Lung (tissue), 12 donors: Measurements from ENCODE around the gene CT47A1. TPM values are rescaled to one million over a fixed set of nuclear protein-coding genes. Genes with fewer than 3 reads are reported as not detected.
"Not testable (repeated sequence)": the region's sequence is repeated elsewhere in the genome, so short reads cannot be mapped to it uniquely, and the experiment has no call there.

ENCODE experiments used
- ATAC-seq: fragments of 200-7000 bp; cut with Tn5 transposase; one replicate; pipeline ENCODE4 v1.9.1; 2020; ENCODE audit warnings: moderate number of reproducible peaks; ENCODE audit not compliant: insufficient read depth, low FRiP score
- DNase-seq, 3 donors: peaks; one replicate each; pipeline ENCODE4 v3.0.0-alpha.2; 2013 to 2017
- H3K27ac ChIP-seq, 2 donors: one replicate each; pipeline ENCODE4 v1.5.1; 2013; ENCODE audit warnings: mild to moderate bottlenecking in 2 of 2, moderate library complexity in 2 of 2, control low read depth in 1 of 2, inconsistent platforms in 1 of 2, low read depth in 1 of 2, low read length in 1 of 2
- H3K27me3 ChIP-seq, 3 donors: one replicate each; pipeline ENCODE4 v1.5.1; 2013; ENCODE audit warnings: low read length in 2 of 3; ENCODE audit not compliant: control insufficient read depth in 3 of 3, insufficient read depth in 3 of 3
- H3K36me3 ChIP-seq, 4 donors: one replicate each; pipeline ENCODE4 v1.5.1; 2013; ENCODE audit warnings: low read length in 4 of 4, mild to moderate bottlenecking in 1 of 4, moderate library complexity in 1 of 4; ENCODE audit not compliant: control insufficient read depth in 4 of 4, insufficient read depth in 4 of 4
- H3K4me1 ChIP-seq, 5 donors: one replicate each; pipeline ENCODE4 v1.5.1; 2013; ENCODE audit warnings: low read length in 5 of 5, mild to moderate bottlenecking in 2 of 5, moderate library complexity in 1 of 5; ENCODE audit not compliant: control insufficient read depth in 5 of 5, insufficient read depth in 5 of 5
- H3K4me3 ChIP-seq: one replicate; pipeline ENCODE4 v1.5.1; 2013; ENCODE audit warnings: mild to moderate bottlenecking, control low read depth, moderate library complexity
- H3K9ac ChIP-seq, 2 donors: one replicate each; pipeline ENCODE4 v1.5.1; 2013; ENCODE audit warnings: low read length in 2 of 2, control low read depth in 1 of 2; ENCODE audit not compliant: insufficient read depth in 1 of 2
- H3K9me3 ChIP-seq, 4 donors: one replicate each; pipeline ENCODE4 v1.5.1; 2013; ENCODE audit warnings: low read length in 3 of 4, mild to moderate bottlenecking in 1 of 4, moderate library complexity in 1 of 4; ENCODE audit not compliant: control insufficient read depth in 4 of 4, insufficient read depth in 3 of 4
- WGBS, 2 donors: extraction: QIAGEN DNeasy Blood & Tissue Kit; methylation state at CpG; one replicate each; pipeline ENCODE4 v1.1.7; 2013; 5-methylcytosine and 5-hydroxymethylcytosine counted together
- polyA plus RNA-seq, 2 donors: library from polyadenylated mRNA; stranded (reverse); fragments of 200-250 nt; gene quantifications; one replicate each; pipeline ENCODE4 v1.2.1, GENCODE V29; 2013
- total RNA-seq, 2 donors: library from RNA; depleted of rRNA in 1 of 2; stranded (reverse); fragments of >200 nt in 1 of 2; gene quantifications; one replicate each; pipeline ENCODE4 v1.2.1, GENCODE V29; 2014 to 2021
- TF ChIP-seq, protein P1 (sequence below): IDR thresholded peaks from 2 replicates; pipeline ENCODE4 v1.5.1; 2012; ENCODE audit warnings: mild to moderate bottlenecking; ENCODE audit errors: control extremely low read depth, extremely low read depth
- donor health status: control.
- donor health status: control.
- donor health status: Bipolar disorder and iron deficiency.
- donor health status: healthy.
- donor health status: DM: yes; HTN: yes; CAD: no.

The CT47A1 gene
- total and polyA plus RNA-seq, 4 donors = not detected

DNA sequence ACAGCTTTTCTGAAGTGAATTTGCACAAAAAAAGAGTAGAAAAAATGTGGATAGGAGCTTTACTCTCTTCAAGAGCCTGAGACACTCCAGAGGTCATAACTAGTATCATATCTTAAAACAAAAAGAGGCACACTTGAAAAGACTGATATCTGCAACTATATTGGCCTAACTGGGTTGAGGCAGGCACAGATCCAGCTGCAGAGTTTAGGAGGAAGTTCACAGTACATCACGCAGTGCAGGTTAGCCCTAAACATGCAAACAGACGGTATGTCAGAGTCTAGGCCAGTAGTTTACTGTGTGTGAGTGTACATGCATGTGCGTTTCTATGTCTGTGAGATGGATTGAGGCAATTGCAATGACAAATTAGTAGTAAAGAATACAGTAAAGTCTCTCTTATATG lies 24.2 kb upstream of the CT47A1 start:
- ATAC-seq = no peak

DNA sequence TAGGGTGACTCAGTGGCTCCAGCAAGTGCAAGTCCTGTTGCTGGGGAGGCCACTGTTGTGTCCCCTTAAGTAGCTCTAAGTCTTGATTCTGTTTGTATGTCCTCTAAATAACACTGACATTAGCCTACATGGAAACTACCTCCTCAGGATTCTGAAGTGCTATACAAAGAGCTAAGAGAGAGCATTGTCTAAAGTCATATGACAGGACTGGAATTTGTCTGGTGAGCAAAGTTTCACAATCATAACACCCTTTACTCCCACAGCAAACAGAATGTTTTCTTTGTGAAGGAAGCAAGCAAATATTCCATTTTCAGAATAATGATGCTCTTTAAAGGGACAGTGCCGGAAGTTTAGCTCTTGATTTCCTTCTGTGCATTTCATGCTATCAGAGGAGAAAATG lies 23.4 kb upstream of the CT47A1 start:
- no peaks in the 10 kb centered on the region for H3K4me1 ChIP-seq
- no peak overlapping the region for H3K27ac ChIP-seq
- 74 to 100% methylated on average over 1 of the region's 1 CpG for WGBS, 2 donors
- peak in 1 of 3 donors; percentile 7 for DNase-seq
- no peak for ATAC-seq
- TF ChIP-seq, protein P1, sequence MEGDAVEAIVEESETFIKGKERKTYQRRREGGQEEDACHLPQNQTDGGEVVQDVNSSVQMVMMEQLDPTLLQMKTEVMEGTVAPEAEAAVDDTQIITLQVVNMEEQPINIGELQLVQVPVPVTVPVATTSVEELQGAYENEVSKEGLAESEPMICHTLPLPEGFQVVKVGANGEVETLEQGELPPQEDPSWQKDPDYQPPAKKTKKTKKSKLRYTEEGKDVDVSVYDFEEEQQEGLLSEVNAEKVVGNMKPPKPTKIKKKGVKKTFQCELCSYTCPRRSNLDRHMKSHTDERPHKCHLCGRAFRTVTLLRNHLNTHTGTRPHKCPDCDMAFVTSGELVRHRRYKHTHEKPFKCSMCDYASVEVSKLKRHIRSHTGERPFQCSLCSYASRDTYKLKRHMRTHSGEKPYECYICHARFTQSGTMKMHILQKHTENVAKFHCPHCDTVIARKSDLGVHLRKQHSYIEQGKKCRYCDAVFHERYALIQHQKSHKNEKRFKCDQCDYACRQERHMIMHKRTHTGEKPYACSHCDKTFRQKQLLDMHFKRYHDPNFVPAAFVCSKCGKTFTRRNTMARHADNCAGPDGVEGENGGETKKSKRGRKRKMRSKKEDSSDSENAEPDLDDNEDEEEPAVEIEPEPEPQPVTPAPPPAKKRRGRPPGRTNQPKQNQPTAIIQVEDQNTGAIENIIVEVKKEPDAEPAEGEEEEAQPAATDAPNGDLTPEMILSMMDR = no peak
- H3K27me3 ChIP-seq = no peaks in the 10 kb centered on the region
- no peak overlapping the region for H3K4me3 ChIP-seq
- no peaks in the 10 kb centered on the region for H3K9me3 ChIP-seq
- no peak overlapping the region for H3K9ac ChIP-seq
- no peaks in the 10 kb centered on the region for H3K36me3 ChIP-seq

More for the DNA sequence above, 24.2 kb upstream of the CT47A1 start:
- Histone ChIP-seq H3K36me3 (no peaks in the 10 kb centered on the region), H3K4me1 (no peaks in the 10 kb centered on the region), H3K27me3 (no peaks in the 10 kb centered on the region), H3K9me3 (peaks cover 0 to 7% (median 2%) of the 10 kb centered on the region in 4 donors), H3K4me3 (no peak overlapping the region), H3K27ac (no peak overlapping the region), H3K9ac (no peak overlapping the region)
- no peak for DNase-seq
- 61 to 77% methylated on average over 3 of the region's 3 CpGs for WGBS, 2 donors
- TF ChIP-seq, protein P1 = no peak

DNA sequence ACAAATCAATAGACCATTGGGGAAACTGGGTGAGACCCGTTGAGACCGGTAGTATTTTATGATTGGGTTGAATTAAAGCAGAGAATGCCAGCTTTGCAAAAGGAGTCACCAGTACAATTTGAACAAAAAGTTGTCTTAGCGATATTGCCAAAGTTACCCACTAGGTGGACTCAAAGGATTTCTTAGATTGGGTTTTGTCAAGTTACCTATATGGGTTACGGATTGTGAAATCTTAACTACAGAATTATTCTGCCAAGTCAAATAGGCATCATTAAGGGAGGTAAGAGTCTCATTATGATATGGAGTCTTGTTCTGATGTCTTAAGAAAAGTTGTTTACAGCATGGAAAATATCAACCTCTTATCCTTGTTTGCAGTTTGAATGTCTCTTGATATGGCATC lies 15.0 kb upstream of the CT47A1 start:
- Histone ChIP-seq H3K27ac (no peak overlapping the region), H3K4me3 (no peak overlapping the region), H3K9ac (no peak overlapping the region), H3K4me1 (no peaks in the 10 kb centered on the region), H3K36me3 (no peaks in the 10 kb centered on the region), H3K9me3 (no peaks in the 10 kb centered on the region), H3K27me3 (peaks cover 0 to 3% (median 0%) of the 10 kb centered on the region in 3 donors)
- 52 to 61% methylated on average over 4 of the region's 4 CpGs for WGBS, 2 donors
- DNase-seq (peak in 2 of 3 donors; percentile 5 to 35), ATAC-seq (no peak)
- TF ChIP-seq, protein P1 = no peak

DNA sequence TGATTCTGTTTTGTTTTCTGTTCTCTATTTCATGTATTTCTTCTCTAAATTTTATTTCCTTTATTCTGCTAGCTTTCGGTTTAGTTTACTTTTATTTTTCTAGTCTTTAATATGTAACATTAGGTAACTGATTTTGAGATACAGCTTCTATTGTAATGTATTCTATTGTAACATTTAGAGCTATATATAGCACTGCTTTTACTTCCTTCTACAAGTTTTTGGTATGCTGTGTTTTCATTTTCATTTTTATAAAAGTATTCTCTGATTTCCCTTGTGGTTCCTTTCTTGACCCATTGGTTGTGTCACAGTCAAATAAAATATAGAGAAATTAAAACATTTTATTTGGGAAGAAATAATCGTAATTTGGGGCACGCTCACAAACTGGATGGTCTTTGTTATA lies 13.9 kb upstream of the CT47A1 start:
- TF ChIP-seq, protein P1 = no peak
- no peaks in the 10 kb centered on the region for H3K4me1 ChIP-seq
- ATAC-seq (no peak), DNase-seq (no peak)
- H3K27ac ChIP-seq = no peak overlapping the region
- H3K4me3 ChIP-seq = no peak overlapping the region
- no peak overlapping the region for H3K9ac ChIP-seq
- H3K36me3 ChIP-seq = no peaks in the 10 kb centered on the region
- WGBS, 2 donors = 75 to 81% methylated on average over 3 of the region's 3 CpGs
- peaks cover 0 to 3% (median 0%) of the 10 kb centered on the region in 3 donors for H3K27me3 ChIP-seq
- H3K9me3 ChIP-seq = no peaks in the 10 kb centered on the region

DNA sequence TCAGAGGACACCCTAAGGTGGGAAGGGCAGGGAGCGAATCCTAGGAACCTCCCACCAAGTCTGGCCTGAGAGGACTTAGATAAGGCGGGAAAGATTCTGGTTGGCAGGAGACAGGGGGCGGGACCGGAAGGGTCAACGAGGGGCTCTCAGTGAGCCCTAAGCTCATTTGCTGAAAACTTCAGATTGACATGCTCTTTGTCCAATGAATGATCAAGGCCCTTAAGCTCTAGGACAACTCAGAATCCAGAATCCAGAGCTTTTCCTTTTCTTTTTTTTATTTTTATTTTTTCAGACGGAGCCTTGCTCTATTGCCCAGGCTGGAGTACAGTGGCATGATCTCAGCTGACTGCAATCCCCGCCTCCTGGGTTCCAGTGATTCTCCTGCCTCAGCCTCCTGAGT lies 29.1 kb downstream of the CT47A1 start, which contains the start of gene CT47A7:
CT47A7 (minus strand) TSS at position 101 of the 400 bp plus-strand sequence. CDS start 255 bp downstream, outside the sequence.
- H3K27ac ChIP-seq, H3K36me3 ChIP-seq, H3K4me3 ChIP-seq, H3K9ac ChIP-seq, H3K9me3 ChIP-seq, ATAC-seq, H3K4me1 ChIP-seq, H3K27me3 ChIP-seq, DNase-seq: not testable (repeated sequence)
- no CpG with 5 or more reads among the region's 7 CpGs for WGBS, 2 donors
